Testis (tissue), 2 donors: Measurements from ENCODE around the gene WDR18.

ENCODE experiments used
- POLR2A ChIP-seq: fragments of 450-650 bp; IDR thresholded peaks from one replicate; pipeline ENCODE4 v1.6.1; 2017; ENCODE audit warnings: antibody characterized with exemption, mild to moderate bottlenecking, moderate library complexity
- TF ChIP-seq, protein P1 (sequence below), 3 experiments: fragments of 450-650 bp in 2 of 3; fragments of 200-600 bp in 1 of 3; sonication (generic) in 1 of 3; IDR thresholded peaks; one replicate each; pipeline ENCODE4 v1.5.1; 2016 to 2019; ENCODE audit warnings: antibody characterized with exemption in 3 of 3, mild to moderate bottlenecking in 2 of 3, moderate library complexity in 1 of 3

- TF ChIP-seq, protein P1, sequence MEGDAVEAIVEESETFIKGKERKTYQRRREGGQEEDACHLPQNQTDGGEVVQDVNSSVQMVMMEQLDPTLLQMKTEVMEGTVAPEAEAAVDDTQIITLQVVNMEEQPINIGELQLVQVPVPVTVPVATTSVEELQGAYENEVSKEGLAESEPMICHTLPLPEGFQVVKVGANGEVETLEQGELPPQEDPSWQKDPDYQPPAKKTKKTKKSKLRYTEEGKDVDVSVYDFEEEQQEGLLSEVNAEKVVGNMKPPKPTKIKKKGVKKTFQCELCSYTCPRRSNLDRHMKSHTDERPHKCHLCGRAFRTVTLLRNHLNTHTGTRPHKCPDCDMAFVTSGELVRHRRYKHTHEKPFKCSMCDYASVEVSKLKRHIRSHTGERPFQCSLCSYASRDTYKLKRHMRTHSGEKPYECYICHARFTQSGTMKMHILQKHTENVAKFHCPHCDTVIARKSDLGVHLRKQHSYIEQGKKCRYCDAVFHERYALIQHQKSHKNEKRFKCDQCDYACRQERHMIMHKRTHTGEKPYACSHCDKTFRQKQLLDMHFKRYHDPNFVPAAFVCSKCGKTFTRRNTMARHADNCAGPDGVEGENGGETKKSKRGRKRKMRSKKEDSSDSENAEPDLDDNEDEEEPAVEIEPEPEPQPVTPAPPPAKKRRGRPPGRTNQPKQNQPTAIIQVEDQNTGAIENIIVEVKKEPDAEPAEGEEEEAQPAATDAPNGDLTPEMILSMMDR (IDR thresholded peaks at IDR 0.05), result no peak
- TF ChIP-seq POLR2A, result no peak
These were observed 46.9 kb upstream of the WDR18 start for GRCh38 chr19:937259-937694.
